Astrocyte (in vitro differentiated cells and primary cell): ENCODE data around the gene SRRM4. TPM values are rescaled to one million over a fixed set of nuclear protein-coding genes. Genes with fewer than 3 reads are reported as not detected.
"Not testable (repeated sequence)": the region's sequence is repeated elsewhere in the genome, so short reads cannot be mapped to it uniquely, and the experiment has no call there.

Experiments used
- DNase-seq: peaks from one replicate; pipeline ENCODE4 v3.0.0-alpha.2; 2010; ENCODE audit warnings: low read depth
- FAIRE-seq: peaks from 2 replicates; lab custom pipeline; 2011; peaks lifted over from hg19 to GRCh38; lab: Jason Lieb, UNC
- H2AFZ ChIP-seq: 2 replicates; pipeline ENCODE4 v1.6.0; 2012; ENCODE audit warnings: low read depth, low read length, inconsistent platforms
- H3K27ac ChIP-seq: 2 replicates; pipeline ENCODE4 v1.5.1; 2011; ENCODE audit warnings: low read depth, low read length, inconsistent platforms
- H3K27me3 ChIP-seq: 2 replicates; pipeline ENCODE4 v1.6.0; 2011; ENCODE audit warnings: low read length, inconsistent platforms; ENCODE audit not compliant: insufficient read depth
- H3K36me3 ChIP-seq: 2 replicates; pipeline ENCODE4 v1.5.1; 2011; ENCODE audit warnings: low read length, inconsistent platforms; ENCODE audit not compliant: insufficient read depth
- H3K4me1 ChIP-seq: 2 replicates; pipeline ENCODE4 v1.5.1; 2011; ENCODE audit warnings: low read length, inconsistent platforms; ENCODE audit not compliant: insufficient read depth
- H3K4me2 ChIP-seq: 2 replicates; pipeline ENCODE4 v1.6.0; 2012; ENCODE audit warnings: low read length, inconsistent platforms
- H3K4me3 ChIP-seq: 2 replicates; pipeline ENCODE4 v1.5.1; 2011; ENCODE audit warnings: low read depth, mild to moderate bottlenecking, low read length, inconsistent platforms; ENCODE audit not compliant: insufficient read depth
- H3K79me2 ChIP-seq: 2 replicates; pipeline ENCODE4 v1.6.0; 2012; ENCODE audit warnings: mild to moderate bottlenecking, low read length, inconsistent platforms; ENCODE audit not compliant: insufficient read depth
- H3K9ac ChIP-seq: 2 replicates; pipeline ENCODE4 v1.6.0; 2012; ENCODE audit warnings: mild to moderate bottlenecking, low read length, inconsistent platforms
- H3K9me3 ChIP-seq: 2 replicates; pipeline ENCODE4 v1.5.1; 2012; ENCODE audit warnings: low read depth, mild to moderate bottlenecking, low read length, inconsistent platforms; ENCODE audit not compliant: insufficient read depth
- H4K20me1 ChIP-seq: 2 replicates; pipeline ENCODE4 v1.6.0; 2012; ENCODE audit warnings: low read length, inconsistent platforms; ENCODE audit not compliant: insufficient read depth
- H3K27ac Mint-ChIP-seq: one replicate; pipeline ENCODE4 v1.8.0; 2021; ENCODE audit warnings: mild to moderate bottlenecking, mixed read lengths; ENCODE audit not compliant: unreplicated experiment
- H3K27me3 Mint-ChIP-seq: one replicate; pipeline ENCODE4 v1.8.0; 2021; ENCODE audit warnings: low read depth, mixed read lengths; ENCODE audit not compliant: unreplicated experiment
- H3K36me3 Mint-ChIP-seq: one replicate; pipeline ENCODE4 v1.8.0; 2021; ENCODE audit warnings: low read depth, mixed read lengths; ENCODE audit not compliant: unreplicated experiment
- H3K4me1 Mint-ChIP-seq: one replicate; pipeline ENCODE4 v1.8.0; 2021; ENCODE audit warnings: low read depth, mixed read lengths; ENCODE audit not compliant: unreplicated experiment
- H3K4me3 Mint-ChIP-seq: one replicate; pipeline ENCODE4 v1.8.0; 2021; ENCODE audit warnings: mild to moderate bottlenecking, moderate library complexity, mixed read lengths; ENCODE audit not compliant: unreplicated experiment
- H3K9me3 Mint-ChIP-seq: one replicate; pipeline ENCODE4 v1.8.0; 2021; ENCODE audit warnings: mild to moderate bottlenecking, mixed read lengths; ENCODE audit not compliant: unreplicated experiment
- EZH2 ChIP-seq: IDR thresholded peaks from 2 replicates; pipeline ENCODE4 v1.6.1; 2012; ENCODE audit warnings: mild to moderate bottlenecking, low read length, inconsistent platforms; ENCODE audit not compliant: insufficient read depth
- total RNA-seq: library from RNA; stranded (reverse); gene quantifications from 2 replicates; pipeline ENCODE4 v1.2.1, GENCODE V29; 2021
- TF ChIP-seq, protein P1 (sequence below): IDR thresholded peaks from 2 replicates; pipeline ENCODE4 v1.5.1; 2011; ENCODE audit warnings: low read depth, mild to moderate bottlenecking, inconsistent platforms, low read length, moderate library complexity; ENCODE audit not compliant: insufficient read depth

The SRRM4 gene
- total RNA-seq, 1 donor from 2014 or later = 0.30 TPM

- Mint-ChIP-seq H3K27me3 (peaks cover 6% of the 10 kb centered on the region), H3K4me3 (no peak overlapping the region), H3K27ac (no peak overlapping the region), H3K36me3 (no peaks in the 10 kb centered on the region), H3K9me3 (peaks cover 10% of the 10 kb centered on the region), H3K4me1 (no peaks in the 10 kb centered on the region)
- no peak overlapping the region for H3K4me2 ChIP-seq
- H3K79me2 ChIP-seq = no peaks in the 10 kb centered on the region
- H3K4me3 ChIP-seq = no peak overlapping the region
- H3K27ac ChIP-seq = no peak overlapping the region
- FAIRE-seq = no peak
- no peaks in the 10 kb centered on the region for H3K36me3 ChIP-seq
- H3K27me3 ChIP-seq = no peaks in the 10 kb centered on the region
- TF ChIP-seq, protein P1, sequence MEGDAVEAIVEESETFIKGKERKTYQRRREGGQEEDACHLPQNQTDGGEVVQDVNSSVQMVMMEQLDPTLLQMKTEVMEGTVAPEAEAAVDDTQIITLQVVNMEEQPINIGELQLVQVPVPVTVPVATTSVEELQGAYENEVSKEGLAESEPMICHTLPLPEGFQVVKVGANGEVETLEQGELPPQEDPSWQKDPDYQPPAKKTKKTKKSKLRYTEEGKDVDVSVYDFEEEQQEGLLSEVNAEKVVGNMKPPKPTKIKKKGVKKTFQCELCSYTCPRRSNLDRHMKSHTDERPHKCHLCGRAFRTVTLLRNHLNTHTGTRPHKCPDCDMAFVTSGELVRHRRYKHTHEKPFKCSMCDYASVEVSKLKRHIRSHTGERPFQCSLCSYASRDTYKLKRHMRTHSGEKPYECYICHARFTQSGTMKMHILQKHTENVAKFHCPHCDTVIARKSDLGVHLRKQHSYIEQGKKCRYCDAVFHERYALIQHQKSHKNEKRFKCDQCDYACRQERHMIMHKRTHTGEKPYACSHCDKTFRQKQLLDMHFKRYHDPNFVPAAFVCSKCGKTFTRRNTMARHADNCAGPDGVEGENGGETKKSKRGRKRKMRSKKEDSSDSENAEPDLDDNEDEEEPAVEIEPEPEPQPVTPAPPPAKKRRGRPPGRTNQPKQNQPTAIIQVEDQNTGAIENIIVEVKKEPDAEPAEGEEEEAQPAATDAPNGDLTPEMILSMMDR = no peak
- no peak for TF ChIP-seq EZH2
- H3K9me3 ChIP-seq = peaks cover 5% of the 10 kb centered on the region
- DNase-seq = no peak
- H4K20me1 ChIP-seq = no peaks in the 10 kb centered on the region
- no peaks in the 10 kb centered on the region for H3K4me1 ChIP-seq
- H3K9ac ChIP-seq = no peak overlapping the region
- H2AFZ ChIP-seq = no peak overlapping the region
These were observed 119.6 kb downstream of the SRRM4 start for GRCh38 chr12:119100933-119101332.

DNA sequence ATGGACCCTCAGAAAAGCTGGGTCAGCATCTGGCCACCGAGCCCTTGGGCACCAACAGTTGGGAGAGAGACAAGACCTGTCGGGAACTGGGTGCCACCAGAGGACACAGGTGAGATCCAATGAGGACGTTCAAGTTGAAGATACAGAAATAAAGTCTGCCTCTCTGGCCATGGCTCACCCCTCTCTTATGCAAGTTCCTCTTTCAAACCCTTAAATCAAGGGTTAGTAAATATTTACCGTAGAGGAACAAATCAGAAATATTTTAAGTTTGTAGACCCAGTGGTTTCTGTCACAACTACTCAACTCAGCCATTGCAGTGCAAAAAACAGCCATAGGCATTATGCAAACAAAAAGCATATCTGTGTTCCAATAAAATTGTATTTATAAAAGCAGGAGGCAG, 120.9 kb downstream of the SRRM4 start:
- no peak overlapping the region for H2AFZ ChIP-seq
- no peak overlapping the region for H3K4me2 ChIP-seq
- H3K9me3 ChIP-seq = peaks cover 2% of the 10 kb centered on the region
- no peaks in the 10 kb centered on the region for H3K27me3 ChIP-seq
- H4K20me1 ChIP-seq = no peaks in the 10 kb centered on the region
- FAIRE-seq (no peak), DNase-seq (no peak)
- H3K36me3 Mint-ChIP-seq = no peaks in the 10 kb centered on the region
- no peak overlapping the region for H3K4me3 ChIP-seq
- no peaks in the 10 kb centered on the region for H3K36me3 ChIP-seq
- H3K79me2 ChIP-seq = no peaks in the 10 kb centered on the region
- H3K27me3 Mint-ChIP-seq = peaks cover 6% of the 10 kb centered on the region
- no peak overlapping the region for H3K27ac ChIP-seq
- peaks cover 10% of the 10 kb centered on the region for H3K9me3 Mint-ChIP-seq
- H3K4me1 Mint-ChIP-seq = no peaks in the 10 kb centered on the region
- H3K27ac Mint-ChIP-seq = no peak overlapping the region
- no peaks in the 10 kb centered on the region for H3K4me1 ChIP-seq
- TF ChIP-seq, protein P1 = no peak
- TF ChIP-seq EZH2 = no peak
- H3K4me3 Mint-ChIP-seq = no peak overlapping the region
- H3K9ac ChIP-seq = no peak overlapping the region

- no peaks in the 10 kb centered on the region for H4K20me1 ChIP-seq
- DNase-seq = no peak
- Mint-ChIP-seq H3K27ac (no peak overlapping the region), H3K27me3 (peaks cover 6% of the 10 kb centered on the region), H3K9me3 (peaks cover 10% of the 10 kb centered on the region), H3K4me3 (no peak overlapping the region), H3K36me3 (no peaks in the 10 kb centered on the region), H3K4me1 (no peaks in the 10 kb centered on the region)
- H3K9ac ChIP-seq = no peak overlapping the region
- no peaks in the 10 kb centered on the region for H3K36me3 ChIP-seq
- H3K9me3 ChIP-seq = peaks cover 2% of the 10 kb centered on the region
- no peak overlapping the region for H3K4me3 ChIP-seq
- no peaks in the 10 kb centered on the region for H3K4me1 ChIP-seq
- H3K79me2 ChIP-seq = no peaks in the 10 kb centered on the region
- TF ChIP-seq EZH2 = no peak
- TF ChIP-seq, protein P1 = no peak
- no peak overlapping the region for H2AFZ ChIP-seq
- no peak for FAIRE-seq
- H3K27me3 ChIP-seq = no peaks in the 10 kb centered on the region
- H3K4me2 ChIP-seq = no peak overlapping the region
- H3K27ac ChIP-seq = no peak overlapping the region
These were observed 121.4 kb downstream of the SRRM4 start for GRCh38 chr12:119102714-119103113.

DNA sequence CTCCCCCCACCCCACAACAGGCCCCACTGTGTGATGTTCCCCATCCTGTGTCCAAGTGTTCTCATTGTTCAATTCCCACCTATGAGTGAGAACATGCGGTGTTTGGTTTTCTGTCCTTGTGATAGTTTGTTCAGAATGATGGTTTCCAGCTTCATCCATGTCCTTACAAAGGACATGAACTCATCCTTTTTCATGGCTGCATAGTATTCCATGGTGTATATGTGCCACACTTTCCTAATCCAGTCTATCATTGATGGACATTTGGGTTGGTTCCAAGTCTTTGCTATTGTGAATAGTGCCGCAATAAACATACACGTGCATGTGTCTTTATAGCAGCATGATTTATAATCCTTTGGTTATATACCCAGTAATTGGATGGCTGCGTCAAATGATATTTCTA, 123.6 kb downstream of the SRRM4 start:
- H3K9me3 ChIP-seq, H3K4me1 ChIP-seq, H3K9ac ChIP-seq, H3K27ac ChIP-seq, H3K4me2 ChIP-seq, H3K27me3 ChIP-seq, H3K4me3 ChIP-seq, H3K36me3 Mint-ChIP-seq, H2AFZ ChIP-seq, H3K4me1 Mint-ChIP-seq, FAIRE-seq, DNase-seq, H3K4me3 Mint-ChIP-seq, H4K20me1 ChIP-seq, H3K27ac Mint-ChIP-seq, H3K79me2 ChIP-seq, H3K36me3 ChIP-seq, H3K9me3 Mint-ChIP-seq: not testable (repeated sequence)
- H3K27me3 Mint-ChIP-seq = peaks cover 11% of the 10 kb centered on the region
